ENCODE data around the gene ANGPTL2.

The ANGPTL2 gene

DNA sequence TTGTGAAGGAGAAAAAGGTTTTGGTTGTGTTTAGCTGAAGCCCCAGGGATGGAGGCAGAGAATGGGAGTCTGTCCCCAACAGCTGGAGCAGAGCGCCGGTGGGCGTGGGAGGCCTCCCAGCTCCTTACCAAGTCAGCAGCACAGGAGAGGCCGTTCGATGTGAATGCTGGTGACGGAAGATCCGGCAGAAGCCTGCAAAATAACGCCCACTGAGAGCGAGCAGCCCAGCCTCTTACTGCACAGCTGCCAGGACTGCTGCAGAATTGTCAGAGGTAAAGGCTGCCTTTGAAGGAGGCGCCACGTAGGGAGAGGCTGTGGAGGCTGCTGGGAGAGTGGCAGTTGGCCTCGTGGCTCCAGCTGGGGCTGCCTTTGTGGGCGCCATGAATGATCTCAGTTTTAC, 26.2 kb downstream of the ANGPTL2 start:
- DNase-seq (ENCODE audit: low read depth in 2 of 2): no peak

DNA sequence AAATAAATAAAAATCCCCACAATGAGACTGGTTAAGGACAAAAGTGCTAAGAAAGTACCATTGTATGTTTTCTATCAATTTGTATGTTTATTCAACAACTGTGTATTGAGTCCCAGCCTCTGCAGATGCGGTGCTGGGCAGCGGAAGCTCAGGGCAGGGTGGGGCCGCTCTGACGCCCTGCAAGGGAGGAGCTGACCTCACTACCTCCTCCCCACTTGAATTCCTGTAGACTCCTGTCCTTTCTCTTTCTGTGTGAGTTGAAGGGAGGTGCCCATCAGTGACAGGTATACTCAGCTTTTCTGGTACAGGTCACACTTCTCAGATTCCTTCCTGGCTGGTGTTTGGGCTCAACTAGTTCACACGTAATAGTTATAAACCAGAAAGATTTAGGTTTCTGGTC, 27.0 kb downstream of the ANGPTL2 start:
- no peak for DNase-seq (ENCODE audit: low read depth in 2 of 2)

DNA sequence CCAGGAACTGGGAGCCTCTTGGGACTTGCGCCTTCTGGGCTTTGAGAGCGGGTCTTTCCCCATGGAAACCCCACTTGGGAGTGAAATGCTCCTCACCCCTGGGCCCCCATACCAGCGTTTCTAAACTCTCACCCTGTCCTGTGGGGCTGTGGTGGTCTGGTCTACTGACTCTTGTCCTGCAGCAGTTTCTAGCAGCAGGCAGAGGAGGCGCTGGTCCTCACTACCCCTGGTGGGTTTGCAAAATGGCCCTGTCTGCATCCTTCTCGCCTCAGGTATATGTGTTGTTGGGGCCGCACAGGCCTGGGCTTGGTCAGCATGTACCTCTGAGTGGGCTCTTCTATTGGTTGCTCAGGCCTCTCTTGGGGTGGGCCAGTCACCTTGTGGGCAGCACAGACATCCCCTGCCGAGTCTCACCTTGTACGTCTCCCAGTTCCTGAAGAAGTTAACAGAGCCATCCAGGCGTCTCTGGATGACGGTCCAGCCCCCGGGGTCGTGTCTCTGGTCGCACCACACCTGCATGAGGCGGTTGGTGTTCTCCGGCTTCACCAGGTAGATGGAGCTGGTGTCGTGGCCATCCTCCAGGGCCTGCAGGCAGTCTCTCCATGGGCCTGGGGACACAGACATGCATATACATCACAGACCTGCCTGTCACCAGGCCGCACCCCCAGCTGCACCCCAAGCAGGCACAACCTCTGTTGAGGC, 29.0 kb downstream of the ANGPTL2 start:
- DNase-seq (ENCODE audit: low read depth in 2 of 2): no peak

DNA sequence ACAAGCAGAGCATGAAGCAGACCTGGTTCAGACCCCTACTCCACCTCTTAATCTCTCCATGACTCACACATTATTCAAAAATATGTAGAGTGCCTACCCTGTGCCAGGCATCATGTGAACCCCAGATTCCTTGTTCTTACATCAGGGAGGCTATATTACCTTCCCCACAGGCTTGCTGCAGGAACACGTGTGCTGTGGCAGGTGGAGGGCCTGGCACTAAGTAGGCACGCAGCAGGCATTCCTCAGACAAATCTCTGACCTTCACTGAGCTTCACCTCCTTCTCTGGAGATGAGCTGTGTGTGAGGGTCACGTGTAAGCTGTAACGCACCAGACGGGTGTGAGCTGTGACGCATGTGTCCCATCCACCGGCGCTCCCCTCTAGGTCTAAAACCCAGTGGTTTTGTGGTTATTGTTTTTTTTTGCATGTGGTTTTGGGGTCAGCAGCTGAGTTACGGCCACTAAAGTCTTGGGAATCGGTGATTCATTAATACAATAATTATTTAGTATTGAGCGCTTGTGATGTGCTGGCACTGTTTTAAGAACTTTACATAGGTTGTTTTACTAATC, 30.3 kb downstream of the ANGPTL2 start:
- no peak for DNase-seq (ENCODE audit: low read depth in 2 of 2)

DNA sequence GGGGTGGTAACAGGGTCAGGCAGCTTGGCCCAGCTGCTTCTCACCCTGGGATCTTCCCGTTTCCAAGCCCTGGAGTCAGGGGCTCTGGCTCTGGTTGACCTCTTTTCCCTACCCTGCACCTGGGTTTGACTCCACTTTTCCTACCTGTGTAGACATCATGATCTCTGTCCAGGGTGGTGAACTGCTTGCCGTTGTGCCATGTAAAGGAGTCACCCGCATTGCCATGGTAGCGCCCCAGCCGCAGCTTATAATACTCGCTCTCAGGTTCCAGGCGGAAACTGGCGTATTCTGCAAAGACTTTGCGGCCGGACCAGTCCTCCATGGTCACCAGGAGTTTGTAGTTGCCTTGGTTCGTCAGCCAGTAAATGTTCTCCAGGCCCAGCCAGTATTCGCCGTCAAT, 30.9 kb downstream of the ANGPTL2 start:
- no peak for DNase-seq (ENCODE audit: low read depth in 2 of 2)

DNA sequence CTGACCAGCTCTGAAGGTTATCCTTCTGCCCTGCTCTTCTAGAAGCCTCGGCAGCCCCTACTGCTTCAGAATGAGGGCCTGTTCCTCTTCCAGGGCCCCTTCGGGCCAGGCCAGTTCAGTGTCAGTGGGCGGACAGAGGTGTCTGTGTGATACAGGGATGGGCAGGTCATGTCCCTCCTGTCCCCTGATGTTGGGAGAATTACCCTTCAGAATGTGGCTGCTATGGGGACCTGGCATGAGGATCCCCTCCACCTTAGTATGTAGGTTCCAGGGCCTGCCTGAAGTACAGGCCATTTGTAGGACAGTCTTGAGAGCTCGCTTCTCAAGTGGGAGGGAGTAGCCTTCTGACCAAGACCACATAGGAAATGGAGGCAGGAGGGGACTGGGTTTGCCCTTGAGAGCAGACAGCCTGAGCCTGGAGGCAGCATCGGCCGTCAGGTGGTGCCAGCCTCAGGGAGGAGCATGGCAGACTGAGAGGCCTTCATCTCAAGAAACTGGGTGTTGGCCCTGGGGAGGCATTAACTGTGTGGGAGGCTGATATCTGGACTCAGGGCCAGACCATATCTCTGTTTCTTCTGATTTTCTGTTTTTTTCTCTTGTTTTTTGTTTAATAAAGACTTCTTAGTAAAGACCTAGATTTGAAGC, 32.0 kb downstream of the ANGPTL2 start:
- no peak for DNase-seq (ENCODE audit: low read depth in 2 of 2)

DNA sequence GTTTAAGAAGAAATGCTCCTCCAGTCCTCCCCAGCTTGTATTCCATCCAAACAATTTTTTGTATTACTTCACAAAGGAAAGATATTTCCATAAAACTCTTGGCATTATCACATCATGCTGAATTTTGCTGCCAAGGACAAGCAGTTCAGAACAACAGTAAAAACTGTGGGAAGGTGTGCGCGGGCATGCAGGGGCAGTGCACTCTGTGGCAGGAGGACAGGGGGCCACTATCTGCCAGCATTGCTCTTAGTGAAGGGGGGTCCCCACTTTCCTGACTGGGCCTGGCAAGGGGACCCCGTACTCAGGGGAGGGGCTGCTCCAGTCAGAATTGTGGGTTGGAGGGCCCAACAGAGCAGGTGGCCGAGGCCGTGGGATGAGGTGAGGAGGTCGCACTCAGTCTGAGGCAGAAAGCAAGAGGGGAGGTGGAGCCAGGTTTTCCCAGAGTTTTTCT, 32.8 kb downstream of the ANGPTL2 start:
- no peak for DNase-seq (ENCODE audit: low read depth in 2 of 2)

DNA sequence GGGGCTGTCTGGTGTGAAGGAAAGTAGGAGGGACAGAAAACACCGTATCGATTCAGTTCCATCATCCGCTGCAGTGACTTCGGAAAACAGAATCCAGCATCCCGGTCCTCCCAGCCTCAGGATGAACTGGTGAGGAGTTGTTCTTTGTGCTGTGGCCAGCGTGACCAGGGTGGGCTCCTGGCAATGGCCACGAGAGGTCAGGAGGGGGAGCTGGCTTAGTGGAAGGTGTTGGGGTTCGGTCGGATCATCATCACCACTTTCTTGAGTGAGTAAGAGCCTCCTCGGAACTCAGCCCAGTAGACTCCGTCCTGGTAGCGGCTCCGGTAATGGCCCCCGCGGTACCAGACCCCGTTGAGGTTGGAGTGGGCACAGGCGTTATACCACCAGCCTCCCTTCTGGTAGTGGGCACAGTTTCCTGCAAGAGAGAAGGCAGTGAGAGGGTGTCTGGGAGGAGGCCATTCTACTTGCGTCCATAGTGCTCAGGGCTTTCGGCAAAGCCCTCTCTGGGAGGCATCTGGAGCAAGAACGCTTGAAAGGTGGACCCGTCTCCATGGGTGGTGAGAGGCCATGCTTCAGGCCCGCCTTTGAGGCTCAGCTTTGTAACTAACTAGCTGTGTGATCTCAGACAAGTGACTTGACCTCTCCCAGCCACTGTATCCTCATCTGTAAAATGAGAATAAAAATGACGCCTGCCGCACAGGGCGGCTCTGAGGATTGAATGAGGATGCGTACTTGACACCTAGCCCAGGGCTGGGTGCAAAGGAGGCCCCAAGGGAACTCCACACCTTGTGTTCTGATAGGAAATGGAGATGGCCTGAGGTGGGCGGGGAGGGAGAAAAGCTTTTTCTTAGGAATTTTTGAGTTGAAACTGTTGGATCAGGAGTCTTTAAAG, 33.5 kb downstream of the ANGPTL2 start:
- DNase-seq (ENCODE audit: low read depth in 2 of 2): no peak

DNA sequence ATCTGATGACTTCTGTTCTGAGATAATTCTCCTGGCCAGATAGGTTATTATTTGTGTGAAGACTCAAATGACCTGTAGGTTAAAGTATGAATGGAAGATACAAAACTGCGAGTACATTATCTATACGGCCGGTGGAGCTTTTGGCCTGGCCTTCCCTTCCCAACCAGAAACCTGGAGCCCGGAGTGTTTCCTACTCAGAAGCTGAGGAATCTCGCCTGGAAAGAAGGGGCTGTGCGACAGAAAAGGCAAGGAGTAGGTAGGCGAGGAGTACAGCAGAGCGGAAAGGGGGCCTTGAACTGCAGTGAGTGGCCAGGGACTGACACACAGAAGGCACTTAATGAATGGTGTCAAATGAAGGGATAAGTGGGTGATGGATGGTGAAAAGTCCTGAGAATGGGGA, 34.6 kb downstream of the ANGPTL2 start:
- DNase-seq (ENCODE audit: low read depth in 2 of 2): no peak

DNA sequence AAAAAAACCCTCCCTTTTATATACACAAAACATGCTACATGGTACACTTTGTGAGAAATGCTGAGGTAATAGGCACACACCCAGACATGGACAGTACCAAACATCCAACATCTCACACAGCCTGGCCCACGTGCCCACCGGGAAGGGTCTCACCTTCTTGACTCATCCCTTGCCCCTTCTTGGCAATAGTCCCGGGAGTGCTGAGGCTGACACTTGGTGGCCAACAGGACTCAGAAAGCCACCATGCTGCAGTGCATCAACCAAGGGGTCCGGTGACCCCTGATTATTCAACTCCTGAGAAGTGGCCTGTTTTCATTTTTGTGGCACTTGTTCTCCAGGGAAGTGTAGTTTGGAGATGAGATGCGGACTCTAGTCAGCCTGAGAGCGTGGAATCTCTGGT, 35.0 kb downstream of the ANGPTL2 start:
- no peak for DNase-seq (ENCODE audit: low read depth in 2 of 2)

DNA sequence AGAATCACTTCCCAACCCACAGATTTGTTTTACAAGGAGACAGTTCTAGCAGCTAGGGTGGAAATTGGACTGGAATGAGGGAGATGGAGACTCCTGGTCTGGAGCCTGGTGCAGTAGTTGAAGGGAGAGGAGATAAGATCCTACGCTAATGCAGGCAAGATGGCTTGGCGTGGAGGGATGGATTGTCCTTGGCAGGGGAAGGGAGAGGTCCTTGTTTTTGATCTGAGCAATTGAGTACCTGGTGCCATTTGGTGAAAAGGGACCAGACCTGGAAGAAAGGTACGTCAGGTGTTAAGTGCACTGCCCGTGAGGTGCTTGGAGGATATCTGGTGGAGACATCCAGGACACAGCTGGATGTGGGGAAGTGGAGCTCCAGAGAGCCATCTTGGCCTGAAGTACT, 35.7 kb downstream of the ANGPTL2 start:
- DNase-seq (ENCODE audit: low read depth in 2 of 2): no peak

DNA sequence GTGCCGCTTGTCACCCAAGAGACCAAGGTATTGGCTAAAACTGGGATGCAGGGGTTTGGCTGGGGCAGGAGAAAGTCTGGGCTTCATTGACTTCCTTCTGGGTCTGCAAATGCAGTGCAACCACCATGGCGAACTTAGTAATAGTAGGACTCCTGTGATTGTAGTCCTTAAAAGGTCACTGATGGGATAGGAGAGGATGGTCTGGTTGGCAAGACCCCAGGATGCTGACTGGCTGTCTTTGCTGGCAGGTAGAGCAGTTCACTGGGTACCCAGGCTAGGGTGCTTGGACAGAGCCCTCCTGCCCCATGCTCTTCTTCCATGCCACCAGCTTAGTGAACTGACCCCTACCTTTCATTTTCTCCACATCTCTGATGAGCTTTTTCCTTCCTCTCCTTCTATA, 37.2 kb downstream of the ANGPTL2 start:
- no peak for DNase-seq (ENCODE audit: low read depth in 2 of 2)

DNA sequence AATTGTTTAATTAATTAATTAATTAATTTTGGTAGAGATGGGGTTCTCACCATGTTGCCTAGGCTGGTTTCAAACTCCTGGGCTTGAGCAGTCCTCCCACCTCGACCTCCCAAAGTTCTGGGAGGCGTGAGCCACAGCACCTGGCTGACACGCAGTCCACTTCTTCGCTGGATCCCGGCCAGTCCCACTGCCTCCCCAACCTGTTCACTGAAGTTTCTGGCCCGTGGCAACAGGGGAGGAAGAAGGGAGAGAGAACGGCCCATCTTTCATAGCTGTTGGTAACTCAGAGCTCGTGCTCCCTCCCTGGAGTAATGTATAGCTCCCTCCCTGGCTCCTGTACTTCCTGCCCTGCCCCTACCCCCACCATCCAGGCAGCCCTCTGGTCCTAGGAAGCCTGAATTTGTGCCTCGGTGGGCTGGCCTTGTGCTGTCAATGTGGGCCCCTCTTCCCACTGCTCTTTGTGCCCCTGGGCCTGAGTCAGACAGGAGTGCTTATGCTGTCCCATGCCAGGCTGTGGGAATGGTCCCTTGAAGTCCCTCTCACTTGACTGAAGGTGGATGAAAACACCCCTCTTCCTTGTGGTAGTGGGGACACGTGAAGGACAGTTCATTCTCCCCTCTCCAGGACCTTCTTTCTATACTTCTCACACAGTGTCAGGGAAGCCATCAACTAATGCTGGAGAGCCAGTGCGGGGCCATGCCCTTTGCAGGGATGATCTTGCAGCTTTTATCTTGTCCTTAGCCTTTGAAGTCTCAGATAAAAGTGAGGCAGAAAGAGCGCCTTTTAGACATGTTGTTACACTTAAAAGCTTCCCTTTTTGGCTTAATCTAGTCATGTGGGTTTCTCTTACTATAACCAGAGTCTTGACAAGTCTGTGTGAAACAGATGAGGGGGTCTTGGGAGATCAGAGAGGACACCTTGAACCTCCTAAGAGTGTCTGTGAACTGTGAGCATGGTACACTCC, 38.1 kb downstream of the ANGPTL2 start:
- DNase-seq (ENCODE audit: low read depth in 2 of 2): no peak

DNA sequence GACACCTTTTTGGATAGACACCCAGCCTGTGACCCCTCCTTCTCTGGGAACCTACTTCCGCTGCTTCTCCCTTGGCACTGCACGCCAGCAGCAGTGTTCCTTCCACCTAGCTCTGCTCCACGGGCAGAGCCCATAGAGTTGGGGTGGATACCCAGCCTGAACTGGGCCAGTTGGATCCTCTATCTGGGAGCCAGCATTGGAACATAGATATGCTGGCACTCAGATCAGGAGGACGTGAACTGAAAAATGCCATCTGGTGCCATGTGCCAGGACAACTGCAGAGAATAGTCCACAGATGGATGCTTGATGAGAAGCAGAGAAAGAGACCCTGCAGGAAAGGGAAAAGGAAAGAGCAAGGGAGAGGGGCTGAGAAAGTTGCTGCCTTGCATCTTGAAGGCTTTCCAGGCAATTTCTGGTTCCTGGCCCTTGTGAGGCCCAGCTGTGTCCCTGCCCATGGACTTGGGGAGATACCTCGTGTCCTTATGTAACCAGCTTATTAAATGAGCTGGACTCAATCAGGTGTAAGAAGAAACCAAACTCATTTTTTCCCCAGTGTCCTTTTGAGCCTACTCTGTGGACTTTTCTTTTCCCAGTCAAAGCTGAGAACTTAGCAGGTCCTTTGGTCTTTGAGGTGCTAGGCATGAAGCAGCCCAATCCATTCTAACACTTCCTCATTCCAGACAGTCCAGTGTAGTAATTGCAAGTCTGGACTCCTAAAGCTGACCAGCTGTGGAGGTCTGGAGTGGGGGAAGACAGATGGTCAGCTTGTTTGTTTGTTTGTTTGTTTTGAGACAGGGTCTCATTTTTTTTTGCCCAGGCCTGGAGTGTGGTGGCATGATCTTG, 39.1 kb downstream of the ANGPTL2 start:
- DNase-seq (ENCODE audit: low read depth in 2 of 2): no peak

DNA sequence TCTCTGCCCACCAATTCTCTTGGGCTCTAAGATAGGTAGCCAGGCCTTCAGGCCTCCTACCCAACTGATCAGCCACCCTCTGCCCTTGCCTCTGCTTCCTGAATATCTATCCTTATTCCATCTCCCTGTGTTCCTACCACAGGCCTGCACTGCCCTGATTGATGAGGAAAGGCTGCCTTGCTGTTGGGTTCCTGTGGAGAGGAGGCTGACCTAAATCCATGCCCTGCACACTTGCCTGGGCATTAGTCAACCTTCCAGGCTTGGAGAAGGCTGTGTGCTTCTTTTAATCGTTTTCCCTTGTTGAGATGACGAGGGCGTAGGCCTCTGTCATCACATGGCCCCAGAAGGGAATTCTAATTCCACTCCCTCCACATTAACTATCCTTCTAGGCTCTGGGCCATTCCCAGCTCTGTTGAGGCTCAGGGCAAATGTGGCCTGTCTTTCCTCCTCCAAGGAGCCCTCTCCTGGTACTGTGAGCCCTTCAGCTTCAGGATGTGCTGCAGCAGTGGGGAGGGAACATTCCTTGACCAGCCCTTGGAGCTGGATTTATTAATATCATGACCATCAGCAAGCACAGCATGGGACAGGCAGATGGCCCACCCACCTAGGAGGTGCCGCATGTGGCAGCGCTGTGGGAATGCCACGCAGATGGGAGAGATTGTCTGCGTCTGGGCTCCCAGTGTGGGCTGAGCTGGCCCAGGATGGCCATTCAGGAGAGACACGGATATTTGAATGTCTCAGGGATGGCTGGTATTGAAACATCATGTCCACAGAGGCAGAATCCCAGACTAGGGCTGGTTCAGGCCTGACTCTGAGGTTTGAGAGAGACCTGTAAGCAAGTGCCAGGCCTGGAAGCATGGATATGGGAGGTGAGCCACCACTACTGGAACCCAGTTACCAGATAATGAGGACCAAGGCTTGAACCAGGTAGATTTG, 40.9 kb downstream of the ANGPTL2 start:
- no peak for DNase-seq (ENCODE audit: low read depth in 2 of 2)

DNA sequence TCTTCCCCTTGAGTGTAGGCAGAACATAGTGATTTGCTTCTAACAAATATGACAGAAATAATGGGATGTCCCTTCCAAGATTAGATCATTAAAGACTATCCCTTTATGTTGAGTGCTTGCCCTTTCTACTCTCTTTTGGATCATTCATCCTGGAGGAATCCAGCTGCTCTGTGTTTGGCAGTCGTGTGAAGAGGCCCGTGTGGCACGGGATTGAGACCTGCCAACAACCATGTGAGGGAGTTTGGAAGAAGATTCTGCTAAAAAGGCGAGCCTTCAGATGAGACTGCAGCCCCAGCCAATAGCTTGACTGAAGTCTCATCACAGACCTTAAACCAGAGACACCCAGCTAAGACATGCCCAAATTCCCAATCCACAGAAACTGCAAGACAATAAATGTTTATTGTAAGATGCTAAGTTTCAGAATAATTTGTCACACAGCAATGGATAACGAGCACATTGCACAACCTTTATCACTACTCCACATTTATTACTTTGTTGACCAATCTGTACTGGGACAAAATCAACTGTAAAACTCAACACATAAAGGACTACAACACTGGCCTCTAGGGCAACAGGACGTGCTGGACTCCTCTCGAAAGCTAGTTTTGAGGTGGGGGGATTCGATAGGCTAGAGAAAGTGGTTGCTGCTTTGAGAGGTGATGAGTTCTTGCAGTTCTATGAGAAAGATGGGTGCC, 42.8 kb downstream of the ANGPTL2 start:
- no peak for DNase-seq (ENCODE audit: low read depth in 2 of 2)

DNA sequence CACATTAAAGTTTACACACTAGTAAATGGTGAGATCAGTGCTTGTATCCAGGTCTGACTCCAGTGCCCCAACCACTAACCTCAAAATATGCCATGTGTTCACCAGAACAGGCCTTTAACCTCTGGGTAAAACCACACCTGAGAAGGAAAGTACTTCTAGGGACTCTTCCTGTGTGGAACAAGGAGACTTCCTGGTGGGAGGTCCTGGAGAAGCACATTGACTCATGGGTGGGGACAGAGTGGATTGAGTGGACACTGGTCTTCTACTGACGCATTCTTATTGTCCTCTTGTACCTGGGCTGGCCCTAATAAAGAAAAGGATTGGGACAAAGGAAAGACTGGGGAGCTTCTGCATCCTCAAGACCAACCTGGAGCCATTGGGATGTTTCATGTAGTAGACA, 43.4 kb downstream of the ANGPTL2 start:
- DNase-seq (ENCODE audit: low read depth in 2 of 2): no peak

DNA sequence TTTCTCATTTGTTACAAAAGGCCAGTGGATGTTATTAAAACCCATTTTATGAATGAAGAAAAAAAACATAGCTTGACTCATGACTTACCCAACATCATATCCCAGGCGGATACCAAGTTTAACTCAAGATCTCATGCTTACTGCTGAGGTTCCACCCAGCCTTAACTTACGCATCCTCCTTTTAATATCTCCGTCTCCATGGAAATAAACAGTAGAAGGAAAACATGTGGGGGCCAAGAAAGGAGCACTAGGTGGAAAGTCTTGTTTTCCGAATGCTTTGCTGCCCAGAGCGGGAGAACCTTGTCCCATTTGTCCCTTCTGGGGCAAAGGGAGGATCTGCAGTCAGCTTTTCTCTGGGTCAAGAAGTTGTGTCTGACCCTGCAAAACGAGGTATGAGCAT, 44.1 kb downstream of the ANGPTL2 start:
- no peak for DNase-seq (ENCODE audit: low read depth in 2 of 2)

DNA sequence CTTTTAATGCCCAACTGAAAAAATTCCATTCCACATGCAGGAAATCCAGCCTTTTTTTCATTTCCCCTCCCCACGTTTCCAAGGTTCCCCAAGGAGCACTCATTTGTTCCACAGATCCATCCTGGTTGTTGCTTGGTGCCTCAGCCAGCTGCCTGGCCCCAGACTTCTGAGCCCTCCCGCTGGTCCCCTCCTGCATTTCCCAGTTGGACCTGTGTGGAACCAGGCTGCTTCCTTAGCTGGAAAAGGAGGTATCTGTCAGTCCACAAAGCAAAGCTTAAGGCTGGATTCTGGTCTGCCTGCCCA, 44.8 kb downstream of the ANGPTL2 start:
- DNase-seq (ENCODE audit: low read depth in 2 of 2): no peak
